HT1080 (cell line): ENCODE data around the gene SRSF8. TPM values are rescaled to one million over a fixed set of nuclear protein-coding genes. Genes with fewer than 3 reads are reported as not detected.
A peak's percentile ranks its signal among the peaks of the same experiment; 100 is the strongest.
"Not testable (repeated sequence)": the region's sequence is repeated elsewhere in the genome, so short reads cannot be mapped to it uniquely, and the experiment has no call there.

Source experiments
- DNase-seq: peaks from one replicate; pipeline ENCODE4 v3.0.0-alpha.2; 2015; ENCODE audit warnings: low read depth
- total RNA-seq: library from RNA; depleted of rRNA; stranded (reverse); fragments of >200 nt; shearing (Covaris generic); gene quantifications from 2 replicates; pipeline ENCODE4 v1.2.3, GENCODE V29; 2014

The SRSF8 gene
- total RNA-seq, 1 experiment from 2014 or later, result 19.0 TPM

DNA sequence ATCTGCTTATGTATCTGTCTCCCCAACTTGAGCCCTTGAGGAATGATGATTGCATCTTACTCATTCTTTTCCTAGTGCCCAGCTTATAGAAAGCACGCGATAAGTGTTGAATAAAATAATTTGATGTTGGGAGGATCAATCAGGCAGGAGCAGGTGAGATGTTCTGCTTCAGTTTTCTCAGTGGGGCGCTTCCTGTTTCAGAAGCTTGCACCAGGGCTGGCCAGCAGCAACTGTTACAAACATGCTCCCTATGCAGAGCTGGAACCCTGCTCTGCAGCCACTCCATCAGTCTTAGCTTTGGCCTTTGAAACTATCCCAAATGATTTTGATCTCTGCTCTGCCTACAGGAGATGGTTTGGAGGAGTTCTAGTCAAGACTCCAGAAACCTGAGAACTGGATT, 26.8 kb downstream of the SRSF8 start:
- no peak for DNase-seq

DNA sequence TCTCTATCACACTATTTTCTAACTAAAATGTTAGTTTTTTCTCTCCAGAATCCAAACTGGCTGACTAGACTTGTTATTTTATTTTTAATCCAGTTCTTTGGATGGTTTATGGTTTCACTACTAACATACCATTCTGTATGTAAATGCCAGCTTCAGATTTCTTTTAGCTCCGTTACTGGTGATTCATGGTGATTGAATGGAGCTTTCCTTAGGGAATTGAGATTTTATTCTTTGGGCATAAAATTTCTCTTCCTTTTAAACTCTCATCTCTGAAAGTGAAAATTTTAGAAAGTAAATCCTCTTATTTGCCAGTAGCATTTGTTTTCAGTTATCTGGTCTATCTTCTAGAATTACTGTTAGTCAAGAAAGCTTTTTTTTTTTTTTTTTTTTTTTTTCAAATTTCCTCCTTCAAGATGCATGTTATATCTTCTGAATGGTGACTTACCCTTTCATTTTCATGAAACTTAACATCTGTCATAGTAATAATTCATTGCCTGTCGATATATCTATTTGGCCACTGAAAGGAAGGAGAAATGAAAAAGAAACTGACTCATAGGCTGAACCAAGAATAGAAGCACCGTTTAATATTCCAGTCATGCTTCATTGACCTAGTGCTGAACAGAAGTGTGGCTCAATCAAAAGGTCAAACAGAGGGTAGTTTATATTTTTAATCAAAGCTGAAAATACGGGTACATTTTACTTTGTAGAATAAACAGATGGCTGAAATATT, 29.3 kb downstream of the SRSF8 start:
- DNase-seq, result peak; percentile 64

DNA sequence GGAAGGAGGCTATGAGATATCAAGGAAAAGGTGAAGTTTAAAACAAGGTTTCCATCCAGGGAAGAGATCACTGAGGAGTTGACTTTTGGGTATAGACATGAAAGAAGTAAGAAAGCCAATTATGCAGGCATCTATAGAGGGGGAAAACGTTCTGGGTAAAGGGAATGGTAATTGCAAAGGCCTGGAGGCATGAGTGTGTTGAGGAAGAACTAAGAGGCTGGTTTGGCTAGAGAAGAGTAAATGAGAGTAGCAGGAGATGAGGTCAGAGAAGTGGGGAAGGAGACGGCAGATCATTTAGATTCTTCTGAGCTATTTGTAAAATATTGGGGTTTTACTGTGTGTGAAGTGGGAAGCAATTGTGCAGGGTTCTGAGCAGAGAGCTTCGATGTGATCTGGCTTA, 30.5 kb downstream of the SRSF8 start:
- no peak for DNase-seq

DNA sequence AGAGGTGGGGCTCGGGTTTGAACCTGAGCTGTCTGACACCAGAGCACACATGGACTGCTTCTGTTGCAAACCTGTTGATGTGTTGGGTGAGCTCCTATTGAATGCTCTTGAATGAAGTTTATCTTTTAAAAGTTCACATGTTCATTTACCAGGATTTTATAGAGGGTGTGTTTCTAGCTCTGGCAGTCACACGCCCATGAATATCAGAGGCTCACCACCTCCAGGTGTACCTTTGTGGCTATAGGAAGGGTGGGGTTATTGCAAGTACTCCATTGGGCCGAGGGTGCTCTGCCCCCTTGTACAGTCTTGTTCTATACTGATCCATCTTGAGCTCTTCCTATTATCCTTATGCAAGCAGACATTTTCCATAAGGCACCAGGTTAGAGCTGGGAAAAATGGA, 32.1 kb downstream of the SRSF8 start:
- DNase-seq, result no peak

DNA sequence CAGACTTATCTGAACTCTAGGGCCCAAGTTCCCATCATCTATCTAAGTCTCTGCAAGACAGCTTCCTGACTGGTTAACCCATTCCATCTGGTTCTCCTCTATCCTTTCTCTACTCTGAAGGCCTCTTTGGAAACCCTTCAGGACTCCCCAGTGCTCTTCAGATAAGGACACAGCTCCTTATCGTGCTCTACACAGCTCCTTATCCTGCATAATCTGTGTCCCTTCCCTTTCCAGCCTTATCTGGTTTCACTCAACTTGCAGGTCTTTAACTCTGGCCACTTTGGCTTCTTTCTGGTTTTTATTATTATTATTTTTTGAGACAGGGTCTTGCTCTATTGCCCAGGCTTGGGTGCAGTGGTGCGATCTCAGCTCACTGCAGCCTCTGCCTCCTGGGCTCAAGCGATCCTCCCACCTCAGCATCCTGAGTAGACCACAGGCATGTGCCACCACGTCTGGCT, 33.5 kb downstream of the SRSF8 start:
- no peak for DNase-seq

DNA sequence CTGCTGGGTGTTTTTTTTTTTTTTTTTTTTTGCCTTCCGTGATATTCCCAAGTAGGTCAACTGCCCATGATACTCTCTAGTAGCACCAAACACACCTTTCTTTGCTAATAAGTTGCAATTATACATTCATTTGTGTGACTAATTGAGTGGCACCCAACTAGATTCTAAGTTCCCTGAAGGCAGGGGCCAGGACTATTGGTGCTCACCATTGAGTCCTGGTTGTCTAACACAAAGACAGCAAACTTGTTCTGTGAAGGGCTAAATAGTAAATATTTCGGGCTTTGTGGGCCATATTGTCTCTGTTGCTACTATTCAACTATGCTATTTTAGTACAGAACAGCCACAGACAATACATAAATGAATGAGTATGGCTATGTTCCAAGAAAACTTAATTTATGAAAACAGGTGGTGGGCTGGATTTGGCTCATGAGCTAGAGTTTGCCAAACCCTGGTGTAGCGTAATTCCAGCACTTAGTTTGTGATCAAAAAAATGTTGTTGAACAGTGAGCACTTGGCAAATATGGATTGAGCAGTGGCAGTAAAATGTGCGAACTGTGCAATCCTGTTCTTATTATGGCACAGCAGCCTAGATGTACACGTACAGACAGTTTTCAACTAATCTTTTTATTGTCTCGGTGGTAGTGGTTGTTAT, 34.3 kb downstream of the SRSF8 start:
- DNase-seq, result no peak

DNA sequence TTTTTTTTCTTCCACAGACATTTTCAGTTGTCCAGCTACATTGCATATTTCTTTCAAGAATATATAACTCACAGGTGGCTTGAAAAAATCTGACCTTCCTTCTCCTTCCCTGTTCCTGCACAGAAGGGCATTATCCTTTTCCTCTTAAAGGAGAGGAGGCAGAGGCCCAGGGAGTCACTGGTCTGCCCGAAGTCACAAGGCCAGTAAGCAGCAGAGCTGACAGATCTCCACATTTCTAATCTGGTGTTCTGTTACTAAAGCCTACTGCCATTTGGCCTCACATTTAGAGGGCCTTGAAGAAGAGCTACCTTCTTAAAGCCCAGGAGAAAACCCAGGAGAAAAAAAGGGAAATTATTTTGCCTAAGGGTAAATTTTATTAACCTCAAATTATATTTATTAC, 35.2 kb downstream of the SRSF8 start:
- DNase-seq, result no peak

DNA sequence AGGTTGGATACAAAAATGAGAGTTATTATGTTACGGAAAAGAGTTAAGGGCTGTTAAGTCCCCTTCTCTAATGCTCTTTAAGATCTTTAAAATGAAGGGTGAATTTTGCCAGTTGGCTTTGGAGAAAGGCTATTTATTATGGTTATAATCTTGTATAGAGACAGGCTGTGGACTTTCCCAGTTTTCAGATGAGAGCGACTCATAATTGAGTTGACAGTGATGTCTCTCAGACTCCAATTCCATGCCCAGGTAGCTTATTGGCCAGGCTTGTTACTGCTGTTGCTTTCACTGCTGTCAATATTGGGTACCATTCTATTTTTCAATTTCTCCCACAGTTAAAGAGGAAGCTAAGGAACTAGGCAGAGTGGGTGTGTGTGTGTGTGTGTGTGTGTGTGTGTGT, 36.0 kb downstream of the SRSF8 start:
- DNase-seq, result no peak

DNA sequence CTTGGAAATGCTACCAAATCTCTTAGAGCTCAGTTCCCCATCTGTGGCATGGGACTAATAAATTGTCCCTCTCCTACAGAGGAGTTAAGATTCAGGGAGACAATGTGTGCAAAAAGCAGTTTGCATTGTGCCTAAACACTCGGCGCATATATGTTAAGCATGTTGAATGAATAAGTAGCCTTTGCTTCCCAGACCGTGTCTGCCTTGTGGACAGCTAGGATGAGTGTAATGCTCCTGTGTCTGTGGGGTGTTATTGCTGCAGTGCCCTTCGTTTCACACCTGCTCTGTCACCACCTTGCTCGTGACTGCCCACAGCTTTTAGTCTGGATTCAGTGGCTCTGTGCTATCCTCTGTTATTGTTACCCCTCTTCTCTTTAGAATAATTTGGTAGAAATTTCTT, 37.0 kb downstream of the SRSF8 start:
- DNase-seq, result no peak

DNA sequence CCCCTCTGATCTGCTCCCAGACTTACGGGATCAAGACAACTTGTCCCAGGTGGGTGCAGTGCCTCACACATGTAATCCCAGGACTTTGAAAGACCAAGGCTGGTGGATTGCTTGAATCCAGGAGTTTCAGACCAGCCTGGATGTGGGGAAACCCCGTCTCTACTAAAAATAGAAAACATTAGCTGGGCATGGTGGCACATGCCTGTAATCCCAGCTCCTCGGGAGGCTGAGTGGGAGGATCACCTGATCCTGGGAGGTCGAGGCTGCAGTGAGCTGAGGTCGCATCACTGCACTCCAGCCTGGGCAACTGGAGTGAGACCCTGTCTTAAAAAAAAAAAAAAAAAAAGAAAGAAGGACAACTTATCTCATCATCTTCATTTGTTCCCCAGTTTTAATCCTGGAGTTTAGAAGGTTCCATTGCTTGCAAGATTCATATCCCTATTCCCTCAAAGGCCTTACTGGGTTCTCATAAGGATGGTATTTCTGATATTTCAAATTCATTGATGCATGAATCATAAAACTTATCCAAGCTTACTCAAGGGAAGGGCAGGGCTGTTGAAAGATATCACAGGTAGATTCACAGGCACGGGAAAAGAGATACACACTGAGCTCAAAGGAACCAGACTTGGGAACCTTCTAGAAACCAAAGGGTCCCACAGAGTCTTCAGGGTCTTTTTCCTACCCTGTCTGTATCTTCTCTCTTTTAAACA, 37.6 kb downstream of the SRSF8 start:
- no peak for DNase-seq

DNA sequence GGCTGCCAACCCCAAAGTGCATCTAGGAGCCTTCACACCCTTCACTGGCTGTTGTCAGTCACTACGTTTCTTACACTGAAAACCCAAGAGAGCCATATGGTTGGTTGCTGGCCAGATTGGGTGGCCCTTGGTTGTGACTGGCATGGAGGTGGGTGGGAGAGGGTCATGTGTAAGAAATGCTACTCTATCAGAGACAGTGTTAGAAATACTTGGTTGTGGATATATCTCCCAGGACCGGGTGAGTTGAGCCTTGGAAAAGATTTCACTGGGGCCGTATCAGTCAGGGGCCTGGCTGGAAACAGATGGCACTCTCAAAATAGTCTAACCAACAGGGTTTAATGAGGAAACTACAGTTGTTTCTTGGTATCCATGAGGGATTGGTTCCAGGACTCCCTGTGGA, 38.1 kb downstream of the SRSF8 start:
- DNase-seq, result no peak

DNA sequence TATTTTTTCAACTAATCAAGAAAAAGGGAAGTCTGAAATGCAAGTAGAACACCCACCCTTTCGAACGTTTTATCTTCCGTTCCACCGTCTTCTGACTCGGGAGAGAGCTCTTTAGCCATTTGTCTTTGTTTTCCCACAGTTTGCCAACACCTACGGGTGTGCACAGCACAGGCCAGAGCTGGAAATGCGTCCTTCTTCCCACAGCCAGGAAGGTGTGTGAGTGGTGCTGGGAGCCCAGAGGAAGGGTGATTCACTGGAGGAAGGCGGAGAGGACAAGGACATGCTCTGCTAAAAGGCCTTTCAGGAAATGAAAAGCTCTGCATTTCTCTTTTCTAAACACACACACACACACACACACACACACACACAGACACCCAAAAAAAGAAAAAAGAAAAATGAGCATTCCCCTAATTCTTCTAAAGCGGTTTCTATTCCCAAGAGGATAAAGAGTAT, 41.5 kb downstream of the SRSF8 start:
- DNase-seq, result peak; percentile 92

DNA sequence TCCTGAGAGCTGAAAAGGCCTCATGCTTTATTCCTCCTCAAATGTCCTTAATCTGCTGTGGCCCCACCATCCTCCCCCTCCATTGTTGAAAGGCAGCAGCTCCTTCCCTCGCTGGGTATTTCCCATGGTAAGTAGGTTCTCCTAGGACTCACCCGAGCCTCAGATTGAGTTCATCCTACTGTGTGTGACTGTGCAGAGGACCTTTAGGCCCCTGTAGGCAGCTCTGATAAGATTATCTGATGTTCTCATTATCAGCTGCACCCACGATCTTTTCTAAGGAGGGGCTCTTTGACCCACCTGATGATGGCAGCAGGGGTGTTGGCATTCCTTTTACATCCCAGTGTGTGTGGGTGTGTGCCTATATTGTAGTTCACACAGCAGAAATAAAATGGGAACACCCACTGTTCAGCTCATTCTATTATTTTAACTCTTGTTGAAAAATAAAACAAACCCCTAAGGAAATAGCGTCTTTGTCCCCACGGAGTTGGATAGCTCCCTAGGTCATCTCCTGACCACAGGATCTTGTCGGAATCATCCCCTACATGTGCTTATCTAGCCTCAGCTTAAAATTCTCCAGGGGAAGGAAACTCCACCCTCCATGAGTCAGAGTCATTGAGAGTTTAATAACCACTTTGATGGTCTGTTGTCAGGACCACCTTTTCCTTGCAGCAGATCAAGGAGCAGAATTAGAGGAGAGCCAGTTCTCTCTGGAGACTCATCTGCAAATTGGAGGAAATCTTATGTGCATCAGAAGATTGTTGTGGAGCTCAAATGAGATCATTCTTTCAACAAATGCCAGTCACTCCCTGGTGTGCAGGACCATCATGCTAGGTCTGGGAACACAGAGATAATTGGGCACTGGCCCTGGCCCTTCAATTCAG, 42.2 kb downstream of the SRSF8 start:
- DNase-seq, result peak; percentile 84

DNA sequence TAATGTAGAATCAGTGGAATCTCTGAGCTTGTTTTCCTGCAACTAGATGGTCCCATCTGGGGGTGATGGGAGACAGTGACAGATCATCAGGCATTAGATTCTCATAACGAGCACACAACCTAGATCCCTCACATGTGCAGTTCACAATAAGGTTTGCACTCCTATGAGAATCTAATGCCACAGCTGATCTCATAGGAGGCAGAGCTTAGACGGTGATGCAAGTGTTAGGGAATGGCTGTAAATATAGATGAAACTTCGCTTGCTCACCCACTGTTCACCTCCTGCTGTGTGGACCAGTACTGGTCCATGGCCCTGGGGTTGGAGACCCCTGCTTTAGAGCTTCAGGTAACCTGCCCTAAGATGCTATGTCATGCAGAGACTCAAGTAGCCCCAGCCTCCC, 44.8 kb downstream of the SRSF8 start:
- not testable (repeated sequence) for DNase-seq

DNA sequence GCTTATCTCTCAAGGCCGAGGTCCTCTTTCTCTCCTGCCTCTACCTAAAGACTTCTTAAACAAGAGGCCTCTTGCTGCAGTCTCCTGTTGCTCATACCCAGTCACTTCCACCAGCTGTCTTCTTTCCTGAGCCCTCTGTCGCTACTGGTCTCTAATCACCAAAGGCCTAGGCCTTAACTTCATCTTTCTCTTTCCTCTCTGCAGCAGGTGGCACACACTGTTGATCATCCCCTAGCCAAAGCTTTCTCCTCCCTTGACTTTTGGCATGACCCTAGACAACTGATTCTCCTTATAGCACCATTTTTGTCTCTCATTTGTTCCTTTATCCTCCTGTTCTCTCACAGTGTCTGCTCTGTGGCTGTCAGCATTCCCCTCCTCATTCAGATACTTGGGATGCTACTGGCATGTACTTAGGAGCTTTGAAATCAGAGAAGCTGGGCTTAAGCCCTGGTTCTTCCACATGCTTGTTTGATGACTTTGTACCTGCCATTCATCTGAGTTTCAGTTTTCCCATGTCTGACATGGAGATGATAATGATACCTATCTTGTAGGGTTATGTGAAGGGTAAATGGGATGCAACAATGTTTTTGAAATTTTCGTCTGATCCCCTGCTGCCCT, 45.3 kb downstream of the SRSF8 start:
- no peak for DNase-seq

DNA sequence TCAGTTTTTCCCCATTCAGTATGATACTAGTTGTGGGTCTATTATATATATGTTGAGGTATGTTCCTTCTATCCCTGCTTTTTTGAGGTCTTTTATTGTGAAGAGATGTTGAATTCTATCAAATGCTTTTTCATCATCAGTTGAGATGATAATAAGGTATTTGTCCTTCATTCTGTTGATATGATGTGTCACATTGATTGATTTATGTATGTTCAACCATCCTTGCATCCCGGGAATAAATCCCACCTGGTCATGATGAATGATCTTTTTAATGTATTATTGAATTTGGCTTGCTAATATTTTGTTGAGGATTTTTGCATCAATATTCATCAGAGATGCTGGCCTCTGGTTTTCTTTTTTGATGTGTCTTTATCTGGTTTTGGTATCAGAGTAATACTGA, 48.9 kb downstream of the SRSF8 start:
- no peak for DNase-seq

DNA sequence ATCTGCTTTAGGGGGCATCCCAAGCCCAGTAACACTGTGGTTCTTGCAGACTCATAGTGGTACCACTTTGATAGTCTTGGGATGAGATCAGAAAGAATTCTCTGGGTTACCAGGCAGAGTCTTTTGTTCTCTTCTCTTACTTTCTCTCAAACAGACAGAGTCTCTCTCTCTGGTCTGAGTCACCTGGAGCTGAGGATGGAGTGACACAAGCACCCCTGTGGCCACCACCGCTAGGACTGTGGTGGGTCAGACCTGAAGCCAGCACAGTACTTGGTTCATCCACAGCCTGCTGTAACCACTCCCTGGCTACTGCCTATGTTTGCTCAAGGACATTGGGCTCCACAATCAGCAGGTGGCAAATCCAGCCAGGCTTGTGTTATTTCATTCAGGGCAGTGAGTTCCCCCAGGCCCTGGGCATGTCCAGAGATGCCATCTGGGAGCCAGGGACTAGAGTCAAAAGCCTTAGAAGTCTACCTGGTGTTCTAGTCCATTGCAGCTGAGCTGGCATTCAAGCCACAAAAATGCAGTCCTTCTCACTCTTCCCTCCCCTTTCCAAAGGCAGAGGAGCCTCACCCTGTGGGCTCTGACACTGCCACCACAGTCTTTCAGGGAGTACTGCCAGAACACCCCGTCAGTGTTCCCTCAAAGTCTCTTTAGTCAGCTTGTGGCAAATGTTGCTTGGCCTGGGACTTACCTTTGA, 52.8 kb downstream of the SRSF8 start:
- DNase-seq, result peak; percentile 45
